HG03097 (cell line): ENCODE data around the gene SLC31A1.

Source experiments
- ATAC-seq: cut with Tn5 transposase; IDR thresholded peaks from one replicate; pipeline ENCODE4 v1.9.1; 2021; ENCODE audit not compliant: unreplicated experiment, low FRiP score

Gene SLC31A1

GRCh38 chr9:113221003-113221799 is at the start of gene SLC31A1, which contains the start of gene FKBP15:
SLC31A1 (plus strand) TSS chr9:113221544; CDS start chr9:113256149, 34,605 bp downstream.
FKBP15 (minus strand) TSS chr9:113221277; CDS start chr9:113221243, 34 bp downstream.
- ATAC-seq = peak; percentile 82

- ATAC-seq = no peak
Measured at GRCh38 chr9:113173341-113173740, 48.0 kb upstream of the SLC31A1 start.

DNA sequence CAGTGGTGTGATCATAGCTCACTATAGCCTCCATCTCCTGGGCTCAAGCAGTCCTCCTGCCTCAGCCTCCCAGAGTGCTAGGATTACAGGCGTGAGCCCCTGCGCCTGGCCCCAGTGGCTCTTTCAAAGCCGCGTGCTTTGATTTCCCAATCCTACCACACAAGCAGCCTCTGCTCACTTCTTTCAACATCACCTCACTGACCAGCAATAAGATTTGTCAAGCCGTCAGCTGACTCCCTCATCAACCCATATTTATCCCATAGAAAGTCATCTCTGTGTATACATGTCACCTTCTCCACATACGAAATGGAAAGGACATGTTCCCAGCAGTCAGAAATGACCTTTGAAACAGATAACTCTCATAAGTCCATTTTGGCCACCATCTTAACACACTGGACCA is 44.5 kb upstream of the SLC31A1 start:
- ATAC-seq = no peak

- ATAC-seq = no peak
Measured at GRCh38 chr9:113177251-113177650, 44.1 kb upstream of the SLC31A1 start.

- ATAC-seq = no peak
Measured at GRCh38 chr9:113178087-113178486, 43.3 kb upstream of the SLC31A1 start.

DNA sequence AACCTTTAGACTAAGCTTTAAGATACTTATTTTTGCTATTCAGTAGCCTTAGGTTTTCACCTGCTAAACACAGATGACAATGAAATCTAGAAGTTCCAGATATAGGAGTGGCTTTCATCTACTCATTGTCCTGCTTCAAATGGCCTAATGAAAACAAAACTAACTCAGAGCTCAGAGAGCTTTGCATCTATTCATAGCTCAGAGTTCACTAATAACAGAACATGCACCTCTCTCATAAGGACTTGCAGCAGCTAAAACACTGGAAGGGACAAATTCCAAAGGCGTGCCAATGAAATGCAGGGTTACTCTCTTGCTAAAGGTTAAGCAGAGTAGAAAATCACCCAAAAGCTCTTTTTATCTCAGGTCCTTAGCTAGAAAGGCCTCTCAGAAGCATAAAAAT is 41.5 kb upstream of the SLC31A1 start:
- ATAC-seq = no peak

DNA sequence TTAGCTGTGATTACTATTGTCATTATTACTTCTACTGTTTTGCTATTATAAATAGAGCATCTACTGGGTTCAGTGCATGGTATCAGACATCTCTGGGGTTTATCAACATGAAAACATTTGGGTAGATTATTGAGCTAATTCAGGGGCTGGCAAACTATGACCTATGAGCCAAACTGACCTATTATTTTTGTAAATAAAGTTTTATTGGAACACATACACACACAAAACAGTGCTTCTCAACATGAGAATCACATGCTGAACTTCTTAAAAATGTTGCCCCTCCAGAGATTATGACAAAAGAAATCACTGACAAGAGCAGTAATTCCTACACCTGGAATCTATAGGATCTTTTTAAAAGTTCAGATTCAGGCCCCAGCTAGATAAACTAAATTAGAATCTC is 40.2 kb upstream of the SLC31A1 start:
- ATAC-seq = no peak

- ATAC-seq = no peak
Measured at GRCh38 chr9:113183956-113184488, 37.3 kb upstream of the SLC31A1 start.

DNA sequence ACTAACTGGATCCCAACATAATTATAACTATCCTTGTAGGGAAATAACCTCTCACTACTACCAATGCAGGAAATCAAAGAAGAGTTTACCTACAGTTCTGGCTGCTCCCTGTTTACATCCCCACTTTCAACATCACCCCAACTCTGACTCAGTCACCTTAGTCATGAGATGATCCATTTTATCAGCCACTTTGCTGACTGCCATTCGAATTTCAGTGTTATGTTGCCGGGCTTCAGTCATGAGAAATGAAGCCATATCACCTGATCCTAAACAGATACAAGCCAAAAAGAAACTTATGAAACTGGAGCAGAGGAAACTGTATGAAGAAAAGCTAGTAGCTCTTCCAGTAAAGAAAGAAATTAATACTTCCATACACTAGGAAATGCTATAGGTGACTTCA is 36.8 kb upstream of the SLC31A1 start:
- ATAC-seq = no peak

DNA sequence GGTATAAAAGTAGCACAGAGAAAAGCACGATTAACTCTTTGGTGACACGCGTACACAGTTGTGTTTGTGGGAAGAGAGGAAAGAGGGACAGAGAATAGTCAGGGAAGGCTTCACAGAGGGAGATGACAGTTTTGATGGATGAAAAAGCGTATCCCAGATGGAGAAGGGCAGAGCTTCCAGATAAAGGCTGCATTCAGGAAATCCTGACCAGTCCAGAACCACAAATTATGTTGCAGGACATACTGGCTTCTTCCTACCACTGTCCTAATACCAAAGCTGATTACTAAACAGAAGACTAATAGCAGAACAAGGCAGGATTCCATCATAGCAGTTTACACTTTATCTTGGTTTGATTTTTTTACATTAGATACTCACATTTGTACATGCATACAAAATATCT is 36.1 kb upstream of the SLC31A1 start:
- no peak for ATAC-seq

- ATAC-seq = no peak
Measured at GRCh38 chr9:113186137-113186755, 35.1 kb upstream of the SLC31A1 start.

GRCh38 chr9:113187929-113188595 is 33.3 kb upstream of the SLC31A1 start:
- ATAC-seq = no peak

DNA sequence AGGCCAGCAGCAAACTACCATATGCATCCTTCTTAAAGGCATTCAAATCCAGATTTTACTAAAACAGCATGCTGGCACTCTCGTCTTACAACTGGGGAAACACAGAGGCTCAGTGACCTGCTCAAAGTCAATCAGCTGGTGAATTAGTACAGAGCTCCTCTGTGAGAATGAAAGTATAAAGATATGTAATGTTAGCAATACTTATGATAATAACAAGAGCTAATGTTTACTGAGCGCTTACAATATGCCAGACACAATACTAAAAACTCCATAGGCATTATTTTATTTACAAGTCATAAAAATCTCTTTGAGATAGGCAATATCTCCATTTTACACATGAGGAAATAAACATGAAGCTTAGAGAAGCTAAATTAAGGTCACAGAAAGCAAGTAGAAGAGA is 28.9 kb upstream of the SLC31A1 start:
- no peak for ATAC-seq

- ATAC-seq = no peak
Measured at GRCh38 chr9:113199683-113200329, 21.5 kb upstream of the SLC31A1 start.

- ATAC-seq = no peak
Measured at GRCh38 chr9:113205432-113205831, 15.9 kb upstream of the SLC31A1 start.

- no peak for ATAC-seq
Measured at GRCh38 chr9:113205861-113206260, 15.5 kb upstream of the SLC31A1 start.

- ATAC-seq = no peak
Measured at GRCh38 chr9:113210815-113211214, 10.5 kb upstream of the SLC31A1 start.

GRCh38 chr9:113215132-113215531 is 6.2 kb upstream of the SLC31A1 start:
- ATAC-seq = no peak

DNA sequence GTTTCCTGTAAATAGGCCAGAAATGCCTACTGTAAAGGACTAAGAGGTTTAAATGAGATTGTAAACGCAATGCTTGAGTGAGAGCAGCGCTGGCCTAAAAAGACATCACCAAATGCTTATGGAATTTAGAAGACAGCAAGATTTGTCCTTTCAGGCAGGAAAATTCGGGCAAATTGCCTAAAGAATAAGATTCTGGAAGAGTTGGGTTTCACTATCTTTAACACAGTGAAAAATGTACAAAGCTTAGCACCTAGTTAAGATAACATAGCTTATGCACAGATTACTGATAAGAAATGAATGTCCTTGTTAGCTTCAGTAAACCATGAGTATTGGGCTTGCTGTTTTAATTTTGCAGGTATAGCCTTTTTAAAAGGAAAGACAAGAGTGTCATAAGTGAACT is 4.9 kb upstream of the SLC31A1 start:
- no peak for ATAC-seq

DNA sequence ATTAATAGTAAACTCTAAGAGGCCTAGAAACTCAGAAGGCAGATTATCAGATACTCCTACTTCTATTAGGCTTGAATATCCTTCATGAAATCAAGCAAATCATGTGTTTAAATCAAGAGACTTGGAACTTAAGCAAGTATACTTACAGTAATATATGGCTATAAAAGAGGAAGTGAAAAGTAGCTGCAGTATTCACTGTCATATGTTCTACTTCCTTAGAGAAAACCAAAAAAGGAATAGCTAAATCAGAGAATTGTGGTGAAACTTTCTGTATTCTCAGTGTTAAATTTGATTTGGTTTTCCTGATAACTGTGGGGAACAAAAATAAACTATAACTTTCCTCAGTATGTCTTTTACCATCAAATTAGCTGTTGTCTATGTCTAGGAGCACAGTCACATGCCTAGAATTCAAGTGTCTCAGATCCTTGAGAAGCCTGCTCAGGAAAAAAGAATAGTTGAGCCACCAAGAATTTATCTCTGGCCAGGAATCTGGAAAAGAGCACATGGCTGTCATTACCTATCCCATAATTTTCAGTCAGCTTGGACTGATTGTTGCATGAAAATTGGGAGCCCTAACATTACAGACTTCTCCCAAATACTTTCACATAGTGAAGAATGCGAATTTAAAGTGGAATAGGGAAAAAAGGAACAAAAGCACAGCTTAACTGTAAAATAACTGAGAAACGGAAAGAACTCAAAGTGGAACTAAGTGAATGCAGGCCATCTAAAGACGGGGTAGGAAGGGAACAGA is 2.0 kb upstream of the SLC31A1 start:
- no peak for ATAC-seq
